Activated CD4-positive, alpha-beta T cell treated with anti-CD3 and anti-CD28 coated beads, Interleukin-2, amount 10 ng/mL, durations not matched to agents 7 days and 5 days (primary cell): ENCODE results near the gene YY1. TPM values are rescaled to one million over a fixed set of nuclear protein-coding genes. Genes with fewer than 3 reads are reported as not detected.
"Not testable (repeated sequence)": the region's sequence is repeated elsewhere in the genome, so short reads cannot be mapped to it uniquely, and the experiment has no call there.

Experiments
- CTCF ChIA-PET: fragments of 350-600 bp; sonication (Branson Sonifier 250); formaldehyde crosslinking; loops from one replicate; lab custom pipeline; 2021; ENCODE audit warnings: antibody characterized with exemption; lab: Charles Lee
- POLR2A ChIA-PET: fragments of 350-600 bp; sonication (Branson Sonifier 250); formaldehyde crosslinking; loops from one replicate; lab custom pipeline; 2021; ENCODE audit warnings: antibody characterized with exemption; lab: Charles Lee
- DNase-seq: peaks from one replicate; pipeline ENCODE4 v3.0.0-alpha.2; 2020
- H3K27ac Mint-ChIP-seq: one replicate; pipeline ENCODE4 v1.8.0; 2021; ENCODE audit warnings: mild to moderate bottlenecking, moderate library complexity, mixed read lengths
- H3K27me3 Mint-ChIP-seq: one replicate; pipeline ENCODE4 v1.8.0; 2021; ENCODE audit warnings: mixed read lengths
- H3K36me3 Mint-ChIP-seq: one replicate; pipeline ENCODE4 v1.8.0; 2021; ENCODE audit warnings: low read depth, mixed read lengths
- H3K4me1 Mint-ChIP-seq: one replicate; pipeline ENCODE4 v1.8.0; 2021; ENCODE audit warnings: mixed read lengths
- H3K4me3 Mint-ChIP-seq: one replicate; pipeline ENCODE4 v1.8.0; 2021; ENCODE audit warnings: mild to moderate bottlenecking, moderate library complexity, mixed read lengths
- H3K9me3 Mint-ChIP-seq: one replicate; pipeline ENCODE4 v1.8.0; 2021; ENCODE audit warnings: mixed read lengths
- total RNA-seq, 2 experiments: library from RNA; stranded (reverse); gene quantifications; one replicate each; pipeline ENCODE4 v1.2.3, GENCODE V29; 2021

YY1 gene
- total RNA-seq, 2 experiments from 2014 or later, result 95.0 to 107 TPM

DNA sequence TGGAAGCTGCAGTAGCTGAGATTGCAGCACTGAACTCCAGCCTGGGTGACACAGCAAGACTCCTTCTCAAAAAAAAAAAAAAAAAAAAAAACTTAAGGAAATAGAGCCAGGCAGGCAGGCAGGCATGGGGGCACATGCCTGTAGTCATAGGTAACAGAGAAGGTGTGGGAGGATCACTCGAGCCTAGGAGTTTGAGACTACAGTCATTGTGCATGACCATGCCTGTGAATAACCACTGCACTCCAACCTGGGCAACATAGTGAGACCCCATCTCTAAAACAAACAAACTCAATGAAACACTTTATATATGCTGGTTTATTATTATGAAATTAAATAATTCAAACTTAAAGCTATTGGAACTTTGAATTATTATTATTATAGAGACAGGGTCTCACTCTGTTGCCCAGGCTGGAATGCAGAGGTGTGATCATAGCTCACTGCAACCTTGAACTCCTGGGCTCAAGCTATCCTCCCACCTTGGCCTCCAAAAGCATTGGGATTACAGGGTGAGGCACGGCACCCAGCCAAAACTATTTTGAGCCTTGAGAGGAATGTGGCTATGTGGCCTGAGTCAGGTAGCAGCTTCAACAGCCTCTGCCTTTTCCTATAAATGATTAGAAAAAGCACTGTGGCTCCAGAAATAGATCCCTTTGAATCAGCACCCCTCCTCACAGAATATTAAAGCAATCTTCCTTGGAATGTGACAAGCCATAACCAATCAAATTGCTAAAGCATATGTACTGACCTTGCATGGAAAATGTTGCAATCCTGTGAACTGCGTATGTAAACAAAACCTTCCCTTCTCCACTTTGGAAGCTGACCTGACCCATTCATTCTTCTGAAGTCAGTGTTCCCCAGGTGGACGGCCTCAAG, 34.7 kb upstream of the YY1 start:
- POLR2A ChIA-PET, result no interaction called here
- H3K27me3 Mint-ChIP-seq, result no peaks in the 10 kb centered on the region

DNA sequence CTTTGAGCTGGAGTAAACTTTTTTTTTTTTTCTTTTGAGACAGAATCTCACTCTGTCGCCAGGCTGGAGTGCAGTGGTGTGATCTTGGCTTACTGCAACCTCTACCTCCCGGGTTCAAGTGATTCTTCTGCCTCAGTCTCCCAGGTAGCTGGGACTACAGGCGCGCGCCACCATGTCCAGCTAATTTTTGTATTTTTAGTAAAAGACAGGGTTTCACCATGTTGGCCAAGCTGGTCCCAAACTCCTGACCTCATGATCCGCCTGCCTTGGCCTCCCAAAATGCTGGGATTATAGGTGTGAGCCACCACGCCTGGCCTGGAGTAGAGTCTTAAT, 34.1 kb upstream of the YY1 start:
- H3K27me3 Mint-ChIP-seq, POLR2A ChIA-PET, H3K36me3 Mint-ChIP-seq, H3K27ac Mint-ChIP-seq, H3K4me3 Mint-ChIP-seq, DNase-seq, H3K4me1 Mint-ChIP-seq, H3K9me3 Mint-ChIP-seq: not testable (repeated sequence)
- CTCF ChIA-PET, result interaction anchor here (0.6 to 5.7 kb wide), 5 partner anchors 11 to 224 kb away, joined by 3 to 41 read pairs (median 3); no protein-coding TSS in a partner anchor

More for the DNA sequence above, 34.7 kb upstream of the YY1 start:
- Mint-ChIP-seq H3K4me3 (no peak overlapping the region), H3K4me1 (no peaks in the 10 kb centered on the region), H3K9me3 (peaks cover 5% of the 10 kb centered on the region), H3K36me3 (no peaks in the 10 kb centered on the region), H3K27ac (no peak overlapping the region)
- CTCF ChIA-PET, result interaction anchor here (0.6 to 5.7 kb wide), 5 partner anchors 8 to 223 kb away, joined by 3 to 41 read pairs (median 3); no protein-coding TSS in a partner anchor
- no peak for DNase-seq

DNA sequence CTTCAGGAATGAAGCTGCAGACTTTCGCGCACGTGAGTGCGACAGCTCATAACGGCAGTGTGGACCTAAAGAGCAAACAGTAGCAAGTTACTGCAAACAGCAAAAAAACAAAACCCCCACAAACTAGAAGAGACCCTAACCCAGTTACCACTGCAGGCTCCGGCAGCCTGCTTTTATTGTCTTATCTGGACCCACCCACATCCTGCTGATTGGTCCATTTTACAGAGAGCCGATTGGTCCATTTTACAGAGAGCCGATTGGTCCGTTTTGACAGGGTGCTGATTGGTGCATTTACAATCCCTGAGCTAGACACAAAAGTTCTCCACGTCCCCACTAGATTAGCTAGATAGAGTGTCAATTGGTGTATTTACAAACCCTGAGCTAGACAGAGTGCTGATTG, 31.4 kb upstream of the YY1 start:
- ChIA-PET CTCF (interaction anchor here (1.4 to 2.2 kb wide), 3 partner anchors 9 to 15 kb away, joined by 4 to 10 read pairs (median 6); no protein-coding TSS in a partner anchor), POLR2A (interaction anchor here (0.6 kb wide), 1 partner anchor 21 kb away, joined by 3 read pairs; no protein-coding TSS in a partner anchor)
- not testable (repeated sequence) for H3K4me3 Mint-ChIP-seq, DNase-seq, H3K36me3 Mint-ChIP-seq, H3K4me1 Mint-ChIP-seq, H3K27ac Mint-ChIP-seq, H3K27me3 Mint-ChIP-seq, H3K9me3 Mint-ChIP-seq

- peaks cover 11% of the 10 kb centered on the region for H3K4me1 Mint-ChIP-seq
- CTCF ChIA-PET, result interaction anchor here (0.8 to 2.2 kb wide), 3 partner anchors 13 to 15 kb away, joined by 3 to 10 read pairs (median 4); no protein-coding TSS in a partner anchor
- not testable (repeated sequence) for H3K27ac Mint-ChIP-seq
These were observed 30.8 kb upstream of the YY1 start for GRCh38 chr14:100208136-100208535.

GRCh38 chr14:100211366-100211765, 27.6 kb upstream of the YY1 start:
- CTCF ChIA-PET, result interaction anchor here (0.6 to 8.0 kb wide), 3 partner anchors 16 to 239 kb away, joined by 3 to 55 read pairs (median 3); no protein-coding TSS in a partner anchor
- POLR2A ChIA-PET, result no interaction called here
- peaks cover 3% of the 10 kb centered on the region for H3K27me3 Mint-ChIP-seq
- no peak overlapping the region for H3K27ac Mint-ChIP-seq
- DNase-seq, result no peak
- H3K9me3 Mint-ChIP-seq, result peaks cover 5% of the 10 kb centered on the region
- H3K4me3 Mint-ChIP-seq, result no peak overlapping the region
- no peaks in the 10 kb centered on the region for H3K36me3 Mint-ChIP-seq
- H3K4me1 Mint-ChIP-seq, result peaks cover 34% of the 10 kb centered on the region

More at GRCh38 chr14:100208136-100208535, 30.8 kb upstream of the YY1 start:
- H3K9me3 Mint-ChIP-seq, H3K36me3 Mint-ChIP-seq, POLR2A ChIA-PET, DNase-seq, H3K4me3 Mint-ChIP-seq, H3K27me3 Mint-ChIP-seq: not testable (repeated sequence)

DNA sequence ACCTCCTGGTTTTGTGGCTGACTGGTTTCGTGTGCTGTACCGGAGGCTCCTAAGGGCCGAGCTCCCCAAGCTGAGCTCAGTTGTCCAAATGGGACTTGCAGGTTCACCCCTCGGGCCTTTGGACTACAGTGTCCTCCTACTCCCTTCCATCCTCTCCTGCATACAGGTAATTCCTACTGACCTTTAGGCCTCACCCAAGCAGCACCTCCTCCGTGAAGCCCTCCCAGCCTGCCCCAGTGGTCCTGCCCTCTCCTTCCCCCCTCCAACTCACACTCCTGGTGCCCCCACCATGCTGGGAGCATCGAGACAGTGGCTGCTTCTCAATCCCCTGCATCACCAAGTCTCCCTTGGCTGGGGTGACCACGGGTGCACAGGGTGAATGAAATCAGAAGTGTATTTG, 27.1 kb upstream of the YY1 start:
- H3K4me1 Mint-ChIP-seq, result peaks cover 34% of the 10 kb centered on the region
- no peak overlapping the region for H3K4me3 Mint-ChIP-seq
- H3K9me3 Mint-ChIP-seq, result peaks cover 5% of the 10 kb centered on the region
- ChIA-PET POLR2A (no interaction called here), CTCF (interaction anchor here (1.0 to 8.0 kb wide), 3 partner anchors 17 to 138 kb away, joined by 3 to 55 read pairs (median 3); no protein-coding TSS in a partner anchor)
- H3K27ac Mint-ChIP-seq, result no peak overlapping the region
- H3K27me3 Mint-ChIP-seq, result peaks cover 3% of the 10 kb centered on the region
- H3K36me3 Mint-ChIP-seq, result no peaks in the 10 kb centered on the region
- no peak for DNase-seq

- H3K9me3 Mint-ChIP-seq, result peaks cover under 1% of the 10 kb centered on the region
- DNase-seq, result peak; percentile 15
- peaks cover 37% of the 10 kb centered on the region for H3K4me1 Mint-ChIP-seq
- H3K36me3 Mint-ChIP-seq, result no peaks in the 10 kb centered on the region
- CTCF ChIA-PET, result interaction anchor here (0.6 to 8.0 kb wide), 6 partner anchors 9 to 143 kb away, joined by 3 to 55 read pairs (median 3); no protein-coding TSS in a partner anchor
- peaks cover 3% of the 10 kb centered on the region for H3K27me3 Mint-ChIP-seq
- POLR2A ChIA-PET, result no interaction called here
- H3K27ac Mint-ChIP-seq, result peak overlapping the region; percentile 93
- H3K4me3 Mint-ChIP-seq, result peak overlapping the region; percentile 80
These were observed 26.2 kb upstream of the YY1 start for GRCh38 chr14:100212476-100213333.

- Mint-ChIP-seq H3K9me3 (no peaks in the 10 kb centered on the region), H3K27ac (peak overlapping the region; percentile 93), H3K36me3 (no peaks in the 10 kb centered on the region), H3K27me3 (peaks cover 3% of the 10 kb centered on the region), H3K4me1 (peaks cover 41% of the 10 kb centered on the region), H3K4me3 (peak overlapping the region; percentile 80)
- CTCF ChIA-PET, result interaction anchor here (1.2 to 8.0 kb wide), 2 partner anchors 8 to 18 kb away, joined by 3 to 55 read pairs; no protein-coding TSS in a partner anchor
- POLR2A ChIA-PET, result no interaction called here
- no peak for DNase-seq
These were observed 25.4 kb upstream of the YY1 start for GRCh38 chr14:100213587-100213955.

- H3K27me3 Mint-ChIP-seq, result peaks cover 3% of the 10 kb centered on the region
These were observed 24.8 kb upstream of the YY1 start for GRCh38 chr14:100213956-100214769.

GRCh38 chr14:100214770-100215083, 24.2 kb upstream of the YY1 start:
- DNase-seq, result no peak
- H3K4me3 Mint-ChIP-seq, result peak overlapping the region; percentile 69
- H3K36me3 Mint-ChIP-seq, result no peaks in the 10 kb centered on the region
- POLR2A ChIA-PET, result interaction anchor here (0.6 to 1.1 kb wide), 2 partner anchors 9 to 355 kb away, joined by 3 to 4 read pairs; no protein-coding TSS in a partner anchor
- H3K4me1 Mint-ChIP-seq, result peaks cover 49% of the 10 kb centered on the region
- CTCF ChIA-PET, result interaction anchor here (0.8 to 8.0 kb wide), 7 partner anchors 9 to 431 kb away, joined by 3 to 55 read pairs (median 6); a partner anchor contains a TSS
- H3K9me3 Mint-ChIP-seq, result no peaks in the 10 kb centered on the region
- H3K27me3 Mint-ChIP-seq, result peaks cover 2% of the 10 kb centered on the region
- H3K27ac Mint-ChIP-seq, result peak overlapping the region; percentile 92

More at GRCh38 chr14:100213956-100214769, 24.8 kb upstream of the YY1 start:
- Mint-ChIP-seq H3K27ac (peak overlapping the region; percentile 93), H3K9me3 (no peaks in the 10 kb centered on the region), H3K36me3 (no peaks in the 10 kb centered on the region), H3K4me1 (peaks cover 45% of the 10 kb centered on the region), H3K4me3 (peak overlapping the region; percentile 80)
- ChIA-PET CTCF (interaction anchor here (1.2 to 8.0 kb wide), 5 partner anchors 10 to 27 kb away, joined by 4 to 55 read pairs (median 7); no protein-coding TSS in a partner anchor), POLR2A (interaction anchor here (0.6 to 1.1 kb wide), 2 partner anchors 10 to 354 kb away, joined by 3 to 4 read pairs; no protein-coding TSS in a partner anchor)
- peak; percentile 91 for DNase-seq

DNA sequence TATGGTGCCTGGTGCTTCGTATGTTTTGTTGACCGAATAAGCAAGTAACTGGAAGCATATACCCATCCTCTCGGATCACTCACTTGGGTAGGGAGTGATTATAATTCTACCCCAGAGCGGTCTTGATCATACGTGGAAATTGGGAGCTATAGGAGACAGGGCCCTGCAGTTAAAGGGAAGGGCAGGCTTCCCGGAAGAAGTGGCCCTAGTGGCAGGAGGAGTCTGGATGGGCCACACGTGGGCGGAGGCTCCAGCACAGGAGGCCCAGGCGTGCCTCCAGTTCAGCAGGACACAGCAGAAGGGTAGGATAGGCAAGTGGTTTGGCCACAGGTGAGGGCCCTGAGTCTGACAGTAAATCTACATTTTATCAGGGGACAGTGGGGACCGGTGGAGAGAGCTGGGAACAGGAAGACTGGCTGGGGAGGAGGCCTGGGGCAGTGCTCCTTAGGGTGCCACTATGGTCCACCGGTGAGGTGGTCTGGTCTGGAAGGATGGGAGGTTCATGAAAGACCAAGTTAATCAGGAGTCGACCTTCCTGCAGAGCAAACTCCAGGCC, 23.5 kb upstream of the YY1 start:
- peak overlapping the region; percentile 92 for H3K27ac Mint-ChIP-seq
- no peaks in the 10 kb centered on the region for H3K36me3 Mint-ChIP-seq
- peak overlapping the region; percentile 69 for H3K4me3 Mint-ChIP-seq

More for the DNA sequence above, 23.5 kb upstream of the YY1 start:
- no peaks in the 10 kb centered on the region for H3K9me3 Mint-ChIP-seq
- ChIA-PET POLR2A (no interaction called here), CTCF (interaction anchor here (0.8 to 8.0 kb wide), 9 partner anchors 8 to 430 kb away, joined by 3 to 55 read pairs (median 6); a partner anchor contains a TSS)
- DNase-seq, result no peak
- H3K27me3 Mint-ChIP-seq, result no peaks in the 10 kb centered on the region
- H3K4me1 Mint-ChIP-seq, result peaks cover 49% of the 10 kb centered on the region
